Erythroblast (primary cell): ENCODE data around the gene KLHL3.

Source experiments
- GATA1 ChIP-seq: IDR thresholded peaks from 2 replicates; pipeline ENCODE4 v1.6.1; 2011; ENCODE audit warnings: low read depth, mild to moderate bottlenecking, control low read depth, low read length, moderate library complexity
- POLR2A ChIP-seq: IDR thresholded peaks from 2 replicates; pipeline ENCODE4 v1.6.1; 2011; ENCODE audit warnings: mild to moderate bottlenecking, low read length

DNA sequence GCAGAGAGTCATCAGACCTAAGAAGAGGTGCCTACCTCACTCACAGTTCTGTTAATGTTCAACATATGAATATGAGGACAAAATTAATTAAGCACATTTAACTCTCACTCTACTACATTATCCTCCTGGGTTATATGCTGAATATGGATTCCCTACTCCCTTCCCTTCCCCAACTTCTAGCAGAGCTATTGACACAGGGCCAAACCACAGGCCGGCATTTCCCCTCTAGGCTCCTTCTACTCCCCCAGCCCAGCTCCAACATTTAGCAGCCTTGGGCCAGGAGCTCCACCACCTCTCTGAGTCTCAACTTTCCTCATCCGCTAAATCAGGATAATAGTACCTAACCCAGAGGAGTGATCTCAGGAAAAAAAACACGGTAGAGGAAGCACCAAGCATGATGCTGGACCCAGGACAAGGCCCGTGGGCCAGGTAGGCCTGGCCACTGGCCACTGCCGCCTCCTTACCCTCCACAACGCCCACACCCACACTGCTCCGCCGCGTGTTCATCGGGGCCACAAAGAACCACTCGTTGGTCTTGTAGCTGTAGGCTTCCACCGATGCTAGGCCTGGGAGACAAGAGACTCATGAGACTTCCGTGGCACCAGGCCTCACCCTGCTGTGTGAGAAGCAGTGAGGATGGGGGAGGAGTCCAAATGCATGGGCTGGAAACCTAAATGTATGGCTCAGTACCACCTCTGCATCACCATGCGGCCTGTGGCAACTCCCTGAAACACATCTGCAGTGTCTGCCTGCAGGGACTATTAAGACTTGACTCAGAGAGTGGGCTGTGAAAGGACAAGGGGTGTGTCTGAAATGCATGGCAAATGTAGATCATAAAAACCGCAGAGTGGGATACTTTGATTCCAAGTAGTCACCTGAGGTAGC is 98.8 kb downstream of the KLHL3 start:
- TF ChIP-seq POLR2A (no peak), GATA1 (no peak)
